HEK293 (cell line): Measurements from ENCODE around the gene P2RY2.

Source experiments
- CTCF ChIA-PET: fragments of 350-600 bp; formaldehyde crosslinking; extraction: SDS; loops from one replicate; lab custom pipeline; 2021; ENCODE audit warnings: antibody characterized with exemption; lab: Yijun Ruan, JAX
- POLR2A ChIA-PET: fragments of 300-600 bp; formaldehyde crosslinking; extraction: SDS; loops from one replicate; lab custom pipeline; 2020; ENCODE audit warnings: antibody characterized with exemption, inconsistent platforms; lab: Yijun Ruan, JAX
- H3K27ac ChIP-seq: fragments of 200-500 bp; sonication (Bioruptor generic); 2 replicates; pipeline ENCODE4 v1.5.1; 2014; ENCODE audit warnings: low read depth, low read length, control low read depth, inconsistent platforms; ENCODE audit errors: extremely low read depth
- H3K36me3 ChIP-seq, 2 experiments: fragments of 200-500 bp in 1 of 2; sonication (Bioruptor generic) in 1 of 2; 1 replicate in 1 of 2; 2 replicates in 1 of 2; pipeline ENCODE4 v1.5.1; 2014 to 2017; ENCODE audit warnings: inconsistent platforms in 2 of 2, low read length in 2 of 2; ENCODE audit not compliant: control insufficient read depth in 2 of 2, insufficient read depth in 1 of 2
- H3K4me1 ChIP-seq: fragments of 200-500 bp; sonication (Bioruptor generic); 2 replicates; pipeline ENCODE4 v1.5.1; 2014; ENCODE audit warnings: mild to moderate bottlenecking, low read length, inconsistent platforms; ENCODE audit not compliant: control insufficient read depth, insufficient read depth
- H3K4me3 ChIP-seq: 2 replicates; pipeline ENCODE4 v1.5.1; 2011; ENCODE audit warnings: low read depth, mild to moderate bottlenecking, control low read depth, low read length, moderate library complexity
- H3K9me3 ChIP-seq: fragments of 200-500 bp; sonication (Bioruptor generic); 2 replicates; pipeline ENCODE4 v1.5.1; 2014; ENCODE audit warnings: low read depth, low read length, inconsistent platforms; ENCODE audit not compliant: control insufficient read depth, insufficient read depth
- CTCF ChIP-seq: fragments of 450-650 bp; formaldehyde crosslinking; IDR thresholded peaks from 2 replicates; pipeline ENCODE4 v1.5.1; 2016; ENCODE audit warnings: missing biosample characterization, missing genetic modification characterization
- GLI2 ChIP-seq: fragments of 450-650 bp; formaldehyde crosslinking; IDR thresholded peaks from 2 replicates; pipeline ENCODE4; 2017; ENCODE audit warnings: missing biosample characterization, missing genetic modification characterization, low read depth, borderline replicate concordance
- HIC1 ChIP-seq: fragments of 450-650 bp; formaldehyde crosslinking; IDR thresholded peaks from 2 replicates; pipeline ENCODE4 v1.5.1; 2016; ENCODE audit warnings: missing biosample characterization, missing genetic modification characterization
- HOXC10 ChIP-seq: sonication (generic); formaldehyde crosslinking; IDR thresholded peaks from 2 replicates; pipeline ENCODE4 v1.8.1; 2023; ENCODE audit warnings: mild to moderate bottlenecking, missing genetic modification reagents
- PATZ1 ChIP-seq: fragments of 450-650 bp; formaldehyde crosslinking; IDR thresholded peaks from 2 replicates; pipeline ENCODE4 v1.5.1; 2016; ENCODE audit warnings: missing biosample characterization, missing genetic modification characterization
- SALL2 ChIP-seq: fragments of 450-650 bp; formaldehyde crosslinking; IDR thresholded peaks from 2 replicates; pipeline ENCODE4 v1.5.0; 2017; ENCODE audit warnings: missing biosample characterization, mild to moderate bottlenecking, missing genetic modification characterization, borderline replicate concordance
- ZBTB8A ChIP-seq: fragments of 450-650 bp; formaldehyde crosslinking; IDR thresholded peaks from 2 replicates; pipeline ENCODE4 v1.5.1; 2016; ENCODE audit warnings: missing biosample characterization, missing genetic modification characterization
- ZFHX2 ChIP-seq: fragments of 450-650 bp; formaldehyde crosslinking; conservative IDR thresholded peaks from 2 replicates; pipeline ENCODE4 v1.5.1; 2016; ENCODE audit warnings: missing biosample characterization, missing genetic modification characterization
- ZIC2 ChIP-seq: fragments of 450-650 bp; formaldehyde crosslinking; IDR thresholded peaks from 2 replicates; pipeline ENCODE4 v1.5.1; 2016; ENCODE audit warnings: missing biosample characterization, missing genetic modification characterization
- ZNF10 ChIP-seq: fragments of 450-650 bp; formaldehyde crosslinking; IDR thresholded peaks from 2 replicates; pipeline ENCODE4 v1.5.1; 2017; ENCODE audit warnings: missing biosample characterization, missing genetic modification characterization
- ZNF112 ChIP-seq: fragments of 450-650 bp; formaldehyde crosslinking; IDR thresholded peaks from 2 replicates; pipeline ENCODE4 v1.5.0; 2017; ENCODE audit warnings: missing biosample characterization, missing genetic modification characterization
- ZNF223 ChIP-seq: fragments of 450-650 bp; formaldehyde crosslinking; IDR thresholded peaks from 2 replicates; pipeline ENCODE4 v1.5.1; 2016; ENCODE audit warnings: missing biosample characterization, missing genetic modification characterization
- ZNF302 ChIP-seq: fragments of 450-650 bp; formaldehyde crosslinking; IDR thresholded peaks from 2 replicates; pipeline ENCODE4 v1.5.1; 2016; ENCODE audit warnings: missing biosample characterization, missing genetic modification characterization, low read depth
- ZNF324 ChIP-seq: fragments of 450-650 bp; formaldehyde crosslinking; IDR thresholded peaks from 2 replicates; pipeline ENCODE4 v1.5.1; 2016; ENCODE audit warnings: missing biosample characterization, missing genetic modification characterization
- ZNF488 ChIP-seq: fragments of 450-650 bp; formaldehyde crosslinking; IDR thresholded peaks from 2 replicates; pipeline ENCODE4 v1.5.1; 2016; ENCODE audit warnings: missing biosample characterization, missing genetic modification characterization
- ZNF513 ChIP-seq: fragments of 450-650 bp; IDR thresholded peaks from 2 replicates; pipeline ENCODE4 v1.5.1; 2018; ENCODE audit warnings: missing biosample characterization, missing genetic modification characterization
- ZNF558 ChIP-seq: fragments of 450-650 bp; formaldehyde crosslinking; IDR thresholded peaks from 2 replicates; pipeline ENCODE4 v1.5.1; 2016; ENCODE audit warnings: missing biosample characterization, missing genetic modification characterization
- ZNF76 ChIP-seq: fragments of 450-650 bp; formaldehyde crosslinking; IDR thresholded peaks from 2 replicates; pipeline ENCODE4; 2016; ENCODE audit warnings: low read depth, missing biosample characterization, missing genetic modification characterization, borderline replicate concordance
- ZNF768 ChIP-seq: fragments of 450-650 bp; formaldehyde crosslinking; IDR thresholded peaks from 2 replicates; pipeline ENCODE4 v1.5.1; 2018; ENCODE audit warnings: missing biosample characterization, mild to moderate bottlenecking, missing genetic modification characterization

The P2RY2 gene

GRCh38 chr11:73184953-73185671, 33.0 kb upstream of the P2RY2 start (continued):
- TF ChIP-seq ZNF488 (tag by site-specific recombination): no peak
- 0 out of 2 replicates have a peak, but pooled peaks have one; percentile 11 for TF ChIP-seq ZNF10 (tag by site-specific recombination)
- peak; percentile 51; the same call in 1 of the 2 replicates for TF ChIP-seq HIC1 (tag by site-specific recombination)
- TF ChIP-seq PATZ1: peak; percentile 35; the same call in 1 of the 2 replicates
- TF ChIP-seq ZBTB8A: peak; percentile 72

- Histone ChIP-seq H3K27ac (no peak overlapping the region), H3K4me3 (no peak overlapping the region), H3K4me1 (no peaks in the 10 kb centered on the region), H3K36me3 (no peaks in the 10 kb centered on the region), H3K9me3 (no peaks in the 10 kb centered on the region)
- POLR2A ChIA-PET: no interaction called here
- CTCF ChIA-PET: interaction anchor here (0.5 to 5.8 kb wide), 20 partner anchors 8 to 554 kb away, joined by 3 to 62 read pairs (median 5); no protein-coding TSS in a partner anchor
- TF ChIP-seq HOXC10 (no peak), ZNF76 (no peak), SALL2 (no peak), ZFHX2 (peak; percentile 46; the same call in 1 of the 2 replicates)
Observed at GRCh38 chr11:73185680-73186293, 32.3 kb upstream of the P2RY2 start.

GRCh38 chr11:73186294-73186850, 31.7 kb upstream of the P2RY2 start:
- ChIA-PET POLR2A (interaction anchor here (0.7 kb wide), 1 partner anchor 48 kb away, joined by 3 read pairs; no protein-coding TSS in a partner anchor), CTCF (interaction anchor here (1.0 to 5.8 kb wide), 15 partner anchors 8 to 149 kb away, joined by 3 to 62 read pairs (median 5); no protein-coding TSS in a partner anchor)
- Histone ChIP-seq H3K27ac (no peak overlapping the region), H3K4me1 (no peaks in the 10 kb centered on the region), H3K4me3 (no peak overlapping the region), H3K36me3 (no peaks in the 10 kb centered on the region), H3K9me3 (no peaks in the 10 kb centered on the region)
- TF ChIP-seq ZNF768 (tag by site-specific recombination) (peak; percentile 70; the same call in 1 of the 2 replicates), ZNF324 (tag by site-specific recombination) (no peak), ZNF223 (tag by site-specific recombination) (0 out of 2 replicates have a peak, but pooled peaks have one; percentile 28)

GRCh38 chr11:73186886-73187285, 31.2 kb upstream of the P2RY2 start:
- no peak overlapping the region for H3K27ac ChIP-seq
- POLR2A ChIA-PET: interaction anchor here (0.6 to 0.7 kb wide), 2 partner anchors 46 to 47 kb away, joined by 3 read pairs; no protein-coding TSS in a partner anchor
- TF ChIP-seq ZNF558 (tag by site-specific recombination): no peak
- no peak for TF ChIP-seq ZIC2
- no peak for TF ChIP-seq GLI2 (tag by site-specific recombination)
- no peak for TF ChIP-seq ZNF513 (tag by site-specific recombination)
- TF ChIP-seq CTCF (tag by site-specific recombination): no peak
- TF ChIP-seq ZBTB8A: no peak
- TF ChIP-seq ZNF112: no peak
- TF ChIP-seq ZNF302: no peak

More at GRCh38 chr11:73186886-73187285, 31.2 kb upstream of the P2RY2 start:
- Histone ChIP-seq H3K36me3 (no peaks in the 10 kb centered on the region), H3K4me3 (no peak overlapping the region), H3K4me1 (no peaks in the 10 kb centered on the region), H3K9me3 (no peaks in the 10 kb centered on the region)
- CTCF ChIA-PET: interaction anchor here (0.6 to 5.8 kb wide), 11 partner anchors 7 to 476 kb away, joined by 3 to 62 read pairs (median 8); no protein-coding TSS in a partner anchor
